ENCODE results near the gene C6orf163.

GRCh38 chr6:87297119-87297518, 47.5 kb upstream of the C6orf163 start:
- no peak for TF ChIP-seq SIX5 (IDR thresholded peaks at IDR 0.05; ENCODE audit: low read depth, low read length, severe bottlenecking)
- TF ChIP-seq RAD21 (IDR thresholded peaks at IDR 0.05; ENCODE audit: insufficient read depth, low read depth, low read length): no peak
- no peak for TF ChIP-seq ZZZ3 (IDR thresholded peaks at IDR 0.05; ENCODE audit: control insufficient read depth, insufficient read length, low read depth)
